HUES6 (cell line): ENCODE results near the gene BOLA1.

Source experiments
- H3K27ac ChIP-seq: 2 replicates; pipeline ENCODE4 v1.7.0; 2013; ENCODE audit warnings: low read depth, mild to moderate bottlenecking, low read length, inconsistent platforms
- H3K27me3 ChIP-seq: 2 replicates; pipeline ENCODE4 v1.6.1; 2013; ENCODE audit warnings: low read length; ENCODE audit not compliant: control insufficient read depth, insufficient read depth
- H3K36me3 ChIP-seq: 2 replicates; pipeline ENCODE4 v1.6.1; 2013; ENCODE audit warnings: low read length; ENCODE audit not compliant: control insufficient read depth, insufficient read depth
- H3K4me1 ChIP-seq: 2 replicates; pipeline ENCODE4 v1.6.1; 2013; ENCODE audit warnings: low read length; ENCODE audit not compliant: control insufficient read depth, insufficient read depth
- H3K4me3 ChIP-seq: 2 replicates; pipeline ENCODE4 v1.5.1; 2013; ENCODE audit warnings: low read depth, low read length
- H3K9ac ChIP-seq: one replicate; pipeline ENCODE4 v1.6.1; 2013; ENCODE audit warnings: mild to moderate bottlenecking, low read length
- H3K9me3 ChIP-seq: 2 replicates; pipeline ENCODE4 v1.6.1; 2013; ENCODE audit warnings: low read depth, low read length; ENCODE audit not compliant: control insufficient read depth, insufficient read depth

The BOLA1 gene

GRCh38 chr1:149888247-149888998, 10.9 kb upstream of the BOLA1 start:
- H3K9me3 ChIP-seq, result no peaks in the 10 kb centered on the region
- H3K36me3 ChIP-seq, result no peaks in the 10 kb centered on the region
- H3K27ac ChIP-seq, result peak overlapping the region; percentile 94
- peak overlapping the region; percentile 67 for H3K4me3 ChIP-seq
- H3K27me3 ChIP-seq, result no peaks in the 10 kb centered on the region
- H3K9ac ChIP-seq, result peak overlapping the region; percentile 93
- peaks cover 14% of the 10 kb centered on the region for H3K4me1 ChIP-seq

GRCh38 chr1:149888999-149889289, 10.4 kb upstream of the BOLA1 start:
- Histone ChIP-seq H3K4me1 (peaks cover 14% of the 10 kb centered on the region), H3K27ac (peak overlapping the region; percentile 94)

GRCh38 chr1:149896575-149896974, 2.8 kb upstream of the BOLA1 start:
- H3K9ac ChIP-seq, result no peak overlapping the region
- no peaks in the 10 kb centered on the region for H3K27me3 ChIP-seq
- no peak overlapping the region for H3K4me3 ChIP-seq
- H3K27ac ChIP-seq, result no peak overlapping the region
- H3K36me3 ChIP-seq, result no peaks in the 10 kb centered on the region
- H3K4me1 ChIP-seq, result peaks cover 4% of the 10 kb centered on the region
- peaks cover 5% of the 10 kb centered on the region; the same call in 1 of the 2 replicates for H3K9me3 ChIP-seq

More at GRCh38 chr1:149888999-149889289, 10.4 kb upstream of the BOLA1 start:
- H3K27me3 ChIP-seq, result no peaks in the 10 kb centered on the region
- H3K4me3 ChIP-seq, result peak overlapping the region; percentile 67
- peak overlapping the region; percentile 93 for H3K9ac ChIP-seq
- H3K9me3 ChIP-seq, result no peaks in the 10 kb centered on the region
- H3K36me3 ChIP-seq, result no peaks in the 10 kb centered on the region

- no peak overlapping the region for H3K4me3 ChIP-seq
- H3K9ac ChIP-seq, result no peak overlapping the region
- H3K27me3 ChIP-seq, result no peaks in the 10 kb centered on the region
- peak overlapping the region; percentile 12; the same call in 1 of the 2 replicates for H3K27ac ChIP-seq
- H3K9me3 ChIP-seq, result no peaks in the 10 kb centered on the region
- H3K36me3 ChIP-seq, result peaks cover 40% of the 10 kb centered on the region
- H3K4me1 ChIP-seq, result peaks cover 4% of the 10 kb centered on the region
Observed at GRCh38 chr1:149903836-149904491, 4.6 kb downstream of the BOLA1 start.

- Histone ChIP-seq H3K27me3 (no peaks in the 10 kb centered on the region), H3K9ac (no peak overlapping the region), H3K9me3 (no peaks in the 10 kb centered on the region), H3K4me3 (no peak overlapping the region), H3K4me1 (no peaks in the 10 kb centered on the region), H3K36me3 (peaks cover 56% of the 10 kb centered on the region), H3K27ac (no peak overlapping the region)
Observed at GRCh38 chr1:149906570-149907075, 7.3 kb downstream of the BOLA1 start.

DNA sequence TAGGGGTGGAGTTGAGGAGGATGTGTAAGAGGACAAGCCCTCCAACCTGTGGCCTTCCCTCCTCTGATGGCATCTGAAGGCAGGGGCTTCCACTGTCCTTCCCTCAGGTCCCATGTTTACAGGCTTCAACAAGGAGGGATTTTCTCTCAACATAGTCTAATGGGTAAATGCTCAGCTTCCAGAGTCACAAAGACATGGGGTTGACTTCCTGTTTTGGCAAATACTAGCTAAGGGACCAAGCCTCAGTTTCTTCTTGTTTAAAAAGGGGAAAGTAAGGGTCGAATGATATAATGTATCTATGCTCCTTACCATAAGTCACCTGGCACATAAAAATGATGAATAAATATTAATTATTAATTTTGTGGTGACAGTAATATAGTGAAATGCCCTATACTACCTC, 15.2 kb downstream of the BOLA1 start:
- H3K36me3 ChIP-seq, result peaks cover 26% of the 10 kb centered on the region
- H3K4me1 ChIP-seq, result peaks cover 19% of the 10 kb centered on the region
- H3K27me3 ChIP-seq, result no peaks in the 10 kb centered on the region
- H3K4me3 ChIP-seq, result no peak overlapping the region
- H3K27ac ChIP-seq, result no peak overlapping the region
- H3K9ac ChIP-seq, result no peak overlapping the region
- no peaks in the 10 kb centered on the region for H3K9me3 ChIP-seq

GRCh38 chr1:149915429-149916192, 16.2 kb downstream of the BOLA1 start:
- H3K9me3 ChIP-seq, result no peaks in the 10 kb centered on the region
- peaks cover 17% of the 10 kb centered on the region for H3K36me3 ChIP-seq
- H3K4me3 ChIP-seq, result peak overlapping the region; percentile 81
- H3K27ac ChIP-seq, result no peak overlapping the region
- no peaks in the 10 kb centered on the region for H3K27me3 ChIP-seq
- peaks cover 19% of the 10 kb centered on the region for H3K4me1 ChIP-seq
- peak overlapping the region; percentile 13 for H3K9ac ChIP-seq

GRCh38 chr1:149916193-149916897, 17.0 kb downstream of the BOLA1 start:
- Histone ChIP-seq H3K9me3 (no peaks in the 10 kb centered on the region), H3K9ac (peak overlapping the region; percentile 13), H3K27ac (no peak overlapping the region), H3K4me1 (peaks cover 19% of the 10 kb centered on the region), H3K27me3 (no peaks in the 10 kb centered on the region), H3K4me3 (peak overlapping the region; percentile 81), H3K36me3 (peaks cover 17% of the 10 kb centered on the region)

DNA sequence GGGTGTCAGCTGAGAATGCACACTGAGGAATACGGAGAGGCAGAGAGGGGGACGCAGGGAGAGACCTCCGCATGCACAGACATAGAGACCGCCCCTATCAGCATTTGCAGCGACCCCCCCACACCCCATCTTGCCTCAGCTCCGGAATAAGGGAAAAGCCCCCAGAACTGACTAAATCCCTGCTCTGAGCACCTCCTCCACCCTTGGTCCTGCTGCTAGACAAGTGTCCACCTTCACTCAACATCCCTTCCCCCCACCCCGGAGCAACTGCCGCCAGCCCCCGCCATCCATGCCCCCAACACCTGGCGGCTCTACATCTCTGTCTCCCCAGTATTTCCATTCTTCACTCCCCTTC, 17.5 kb downstream of the BOLA1 start:
- Histone ChIP-seq H3K4me1 (peaks cover 19% of the 10 kb centered on the region), H3K9me3 (no peaks in the 10 kb centered on the region), H3K4me3 (peak overlapping the region; percentile 81), H3K9ac (no peak overlapping the region), H3K27ac (no peak overlapping the region), H3K27me3 (no peaks in the 10 kb centered on the region), H3K36me3 (peaks cover 13% of the 10 kb centered on the region)

DNA sequence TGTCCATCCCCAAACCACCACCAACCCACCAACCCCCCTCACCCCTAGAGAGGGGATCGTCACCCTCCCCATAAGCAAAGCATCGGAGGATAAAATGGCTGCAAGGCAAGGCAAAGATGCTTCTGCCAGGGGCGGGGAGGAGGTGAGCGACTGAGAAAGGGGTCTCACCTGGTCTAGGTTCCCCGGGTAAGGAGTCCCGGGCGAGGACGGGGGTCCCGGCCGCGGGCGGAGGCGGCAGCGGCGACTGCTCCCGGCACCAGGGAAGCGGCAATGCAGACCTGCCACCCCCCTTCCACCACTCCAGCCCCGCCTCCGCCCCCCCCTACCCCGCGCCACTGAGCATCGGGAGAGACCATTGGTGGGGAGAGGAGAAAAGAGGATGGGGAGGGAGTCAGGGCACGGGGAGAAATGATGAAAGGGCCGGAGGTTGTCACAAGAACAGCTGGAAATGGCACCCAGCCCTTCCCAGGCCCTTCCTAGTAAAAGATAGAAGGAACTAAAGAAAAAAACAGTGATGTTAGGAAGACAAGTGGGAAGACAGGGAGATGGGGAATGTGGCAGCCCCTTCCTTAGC, 18.3 kb downstream of the BOLA1 start, which contains the start of gene SV2A:
Gene SV2A (minus strand): TSS at position 274 of the 574 bp plus-strand sequence. CDS start 4,004 bp downstream, outside the sequence.
- Histone ChIP-seq H3K9me3 (no peaks in the 10 kb centered on the region), H3K4me1 (peaks cover 19% of the 10 kb centered on the region), H3K4me3 (peak within 1 kb of the TSS; percentile 81), H3K9ac (peak within 1 kb of the TSS; percentile 61), H3K36me3 (peaks cover 13% of the 10 kb centered on the region), H3K27ac (no peak within 1 kb of the TSS), H3K27me3 (no peaks in the 10 kb centered on the region)
